ENCODE measurements around the gene ADAMTSL1.

Gene ADAMTSL1

DNA sequence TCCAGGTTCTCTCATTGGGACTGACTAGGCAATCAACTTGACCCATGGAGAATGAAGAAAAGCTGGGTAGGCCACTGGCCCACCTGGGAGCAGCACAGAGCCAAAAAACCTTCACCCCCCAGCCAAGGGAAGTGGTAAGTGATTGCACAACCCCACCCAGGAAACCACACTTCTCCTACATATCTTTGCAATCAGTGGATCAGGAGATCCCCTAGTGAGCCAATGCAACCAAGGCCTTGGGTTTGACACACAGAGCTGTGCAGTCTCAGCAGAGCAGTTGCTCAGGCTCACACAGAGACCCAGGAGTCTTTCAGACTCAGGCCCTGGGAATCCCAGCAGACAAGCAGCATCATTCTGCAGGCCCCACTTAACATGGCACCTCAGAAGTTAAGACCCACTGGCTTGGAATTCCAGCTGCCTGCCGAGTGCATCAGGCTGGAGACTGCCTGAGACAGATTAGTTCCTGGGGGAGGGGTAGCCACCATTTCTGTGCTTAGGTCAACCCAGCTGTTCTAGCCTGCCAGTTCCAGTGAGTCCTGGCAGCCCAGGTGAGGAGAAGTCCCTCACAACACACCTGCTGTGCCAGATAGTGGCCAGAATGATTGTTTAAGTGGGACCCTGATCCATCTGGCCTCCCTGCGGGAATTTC, 422.7 kb downstream of the ADAMTSL1 start:
- H3K4me3 ChIP-seq (ENCODE audit: low read depth, low read length): no peak overlapping the region
- DNase-seq (ENCODE audit: low read depth): no peak
- in situ Hi-C loops (cut with HindIII; ENCODE audit: low sequenced_read_pairs): no loop called here
- TF ChIP-seq, protein P1, sequence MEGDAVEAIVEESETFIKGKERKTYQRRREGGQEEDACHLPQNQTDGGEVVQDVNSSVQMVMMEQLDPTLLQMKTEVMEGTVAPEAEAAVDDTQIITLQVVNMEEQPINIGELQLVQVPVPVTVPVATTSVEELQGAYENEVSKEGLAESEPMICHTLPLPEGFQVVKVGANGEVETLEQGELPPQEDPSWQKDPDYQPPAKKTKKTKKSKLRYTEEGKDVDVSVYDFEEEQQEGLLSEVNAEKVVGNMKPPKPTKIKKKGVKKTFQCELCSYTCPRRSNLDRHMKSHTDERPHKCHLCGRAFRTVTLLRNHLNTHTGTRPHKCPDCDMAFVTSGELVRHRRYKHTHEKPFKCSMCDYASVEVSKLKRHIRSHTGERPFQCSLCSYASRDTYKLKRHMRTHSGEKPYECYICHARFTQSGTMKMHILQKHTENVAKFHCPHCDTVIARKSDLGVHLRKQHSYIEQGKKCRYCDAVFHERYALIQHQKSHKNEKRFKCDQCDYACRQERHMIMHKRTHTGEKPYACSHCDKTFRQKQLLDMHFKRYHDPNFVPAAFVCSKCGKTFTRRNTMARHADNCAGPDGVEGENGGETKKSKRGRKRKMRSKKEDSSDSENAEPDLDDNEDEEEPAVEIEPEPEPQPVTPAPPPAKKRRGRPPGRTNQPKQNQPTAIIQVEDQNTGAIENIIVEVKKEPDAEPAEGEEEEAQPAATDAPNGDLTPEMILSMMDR (IDR thresholded peaks at IDR 0.05; ENCODE audit: low read depth, low read length, missing control alignments): no peak

DNA sequence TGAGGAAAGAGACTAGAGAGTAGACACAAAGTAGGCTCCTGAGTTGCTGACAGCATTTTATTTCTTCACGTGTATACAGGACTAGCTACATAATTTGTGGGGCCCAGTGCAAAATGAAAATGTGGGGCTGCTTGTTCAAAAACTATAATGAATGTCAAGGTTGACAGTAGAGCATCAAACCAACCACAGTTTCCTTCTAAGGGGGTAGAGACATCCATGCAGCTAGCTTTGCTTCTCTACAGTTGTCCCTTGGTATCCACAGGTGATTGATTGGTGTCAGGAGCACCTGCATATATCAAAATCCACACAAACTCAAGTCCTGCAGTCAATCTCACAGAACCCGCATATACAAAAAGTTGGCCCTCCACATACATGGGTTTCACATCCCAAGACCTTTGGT, 429.5 kb downstream of the ADAMTSL1 start:
- DNase-seq (ENCODE audit: low read depth): no peak
- TF ChIP-seq, protein P1 (IDR thresholded peaks at IDR 0.05; ENCODE audit: low read depth, low read length, missing control alignments): no peak
- H3K4me3 ChIP-seq (ENCODE audit: low read depth, low read length): no peak overlapping the region
- in situ Hi-C loops (cut with HindIII; ENCODE audit: low sequenced_read_pairs): loop anchor here (5.0 kb wide), 1 partner anchor 79 kb away; no protein-coding TSS in a partner anchor

DNA sequence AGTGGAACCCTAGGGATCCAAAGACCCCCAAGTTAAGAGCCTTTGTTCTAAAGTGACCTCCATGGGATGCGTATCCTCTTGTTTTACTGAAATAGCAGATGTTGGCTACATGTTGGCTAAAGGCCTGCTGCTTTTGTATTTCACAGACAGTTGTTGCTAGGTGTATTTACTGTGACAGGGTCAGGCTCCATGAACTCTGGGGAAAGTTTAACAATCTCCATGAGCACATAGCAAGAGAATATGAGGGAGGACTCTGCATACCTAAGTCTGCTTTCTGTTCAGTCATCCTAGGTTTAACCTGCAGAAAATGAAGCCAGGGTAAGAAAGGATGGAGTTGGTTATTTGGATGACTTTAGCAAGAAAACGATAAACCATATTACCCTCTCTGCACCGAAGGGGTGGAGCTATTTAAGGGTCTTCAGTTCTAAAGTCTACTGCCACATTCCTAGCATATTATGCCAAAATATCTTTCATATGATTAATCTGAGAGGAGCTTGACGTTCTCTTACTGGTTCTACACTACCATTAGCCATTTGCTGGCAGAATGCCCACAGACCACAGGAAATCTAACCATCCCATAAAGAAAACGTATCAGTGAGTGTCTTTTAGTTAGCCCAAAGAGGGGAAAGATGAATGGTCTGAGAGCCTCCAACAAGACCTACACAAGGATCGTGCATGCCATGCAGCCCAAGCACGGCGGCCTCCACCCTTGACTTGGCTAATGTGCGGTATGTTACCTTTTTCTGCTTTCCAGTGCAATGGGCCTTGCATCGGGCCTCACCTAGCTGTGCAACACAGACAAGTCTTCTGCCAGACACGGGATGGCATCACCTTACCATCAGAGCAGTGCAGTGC, 431.3 kb downstream of the ADAMTSL1 start:
- in situ Hi-C loops (cut with HindIII; ENCODE audit: low sequenced_read_pairs): no loop called here
- no peak for DNase-seq (ENCODE audit: low read depth)
- TF ChIP-seq, protein P1 (IDR thresholded peaks at IDR 0.05; ENCODE audit: low read depth, low read length, missing control alignments): no peak
- no peak overlapping the region for H3K4me3 ChIP-seq (ENCODE audit: low read depth, low read length)

DNA sequence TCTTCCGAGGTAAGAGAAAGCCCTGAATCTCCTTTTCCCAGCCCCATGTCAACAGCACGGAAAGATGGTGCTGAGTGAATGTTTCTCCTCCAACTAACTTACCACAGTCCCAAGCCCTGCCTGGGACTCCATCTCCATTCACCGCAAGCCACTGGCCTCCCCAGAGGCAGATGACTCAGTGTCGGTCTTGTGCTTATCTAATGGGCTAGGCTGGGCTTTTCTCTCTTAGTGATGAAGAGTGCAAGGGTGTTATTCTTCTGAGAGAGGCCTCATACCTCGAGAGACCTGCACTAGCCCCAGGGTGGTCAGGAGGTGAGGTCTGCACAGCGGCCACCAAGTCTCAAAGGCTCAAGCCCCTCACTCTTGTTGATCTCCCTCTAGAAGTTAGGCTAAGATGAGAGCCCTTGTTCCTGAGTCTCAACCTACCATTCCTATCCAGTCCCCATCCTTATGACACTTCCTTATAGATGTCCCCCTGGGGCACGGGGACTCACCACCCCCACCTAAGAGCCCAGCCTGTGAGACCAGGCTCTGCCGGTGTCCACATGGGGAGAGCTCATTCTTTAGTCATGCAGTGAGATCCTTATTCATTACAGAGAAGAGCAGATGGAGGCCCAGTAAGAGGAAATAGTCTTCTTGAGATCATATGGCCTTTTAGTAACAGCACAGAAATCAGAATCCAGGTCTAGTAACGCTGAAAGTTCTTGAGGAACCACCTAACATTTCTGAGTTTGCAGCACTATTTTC, 432.1 kb downstream of the ADAMTSL1 start:
- DNase-seq (ENCODE audit: low read depth): no peak
- in situ Hi-C loops (cut with HindIII; ENCODE audit: low sequenced_read_pairs): no loop called here

DNA sequence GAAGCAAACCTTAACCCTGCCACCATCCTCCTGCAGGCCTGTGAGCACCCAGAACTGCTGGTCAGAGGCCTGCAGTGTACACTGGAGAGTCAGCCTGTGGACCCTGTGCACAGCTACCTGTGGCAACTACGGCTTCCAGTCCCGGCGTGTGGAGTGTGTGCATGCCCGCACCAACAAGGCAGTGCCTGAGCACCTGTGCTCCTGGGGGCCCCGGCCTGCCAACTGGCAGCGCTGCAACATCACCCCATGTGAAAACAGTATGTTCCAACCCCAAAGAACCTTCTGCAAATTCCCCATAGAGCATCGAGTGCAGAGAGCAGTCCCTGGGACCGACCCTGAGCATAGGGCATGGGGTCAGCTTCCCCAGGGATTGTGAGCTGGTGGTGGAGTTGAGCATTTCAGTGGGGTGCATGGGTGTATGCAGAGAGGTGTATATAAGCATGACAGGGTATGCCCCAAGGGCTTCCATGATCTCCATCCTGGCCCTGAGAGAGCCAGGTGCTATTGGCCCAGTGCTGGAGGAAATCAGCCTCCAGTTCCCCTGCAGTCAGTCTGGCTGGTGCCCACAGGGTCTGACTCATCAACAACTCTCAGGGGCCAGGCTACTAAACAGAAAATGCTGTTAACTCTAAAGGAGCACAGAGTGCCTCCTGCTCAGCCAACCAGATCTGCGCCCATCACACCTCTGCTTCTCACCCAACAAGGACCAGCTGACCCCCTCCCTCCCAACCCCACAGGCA, 432.9 kb downstream of the ADAMTSL1 start:
- in situ Hi-C loops (cut with HindIII; ENCODE audit: low sequenced_read_pairs): no loop called here
- TF ChIP-seq, protein P1 (IDR thresholded peaks at IDR 0.05; ENCODE audit: low read depth, low read length, missing control alignments): no peak
- H3K4me3 ChIP-seq (ENCODE audit: low read depth, low read length): no peak overlapping the region
- DNase-seq (ENCODE audit: low read depth): peak; percentile 53

More for the DNA sequence above, 432.1 kb downstream of the ADAMTSL1 start:
- TF ChIP-seq, protein P1 (IDR thresholded peaks at IDR 0.05; ENCODE audit: low read depth, low read length, missing control alignments): no peak
- no peak overlapping the region for H3K4me3 ChIP-seq (ENCODE audit: low read depth, low read length)
